Smooth muscle cell (in vitro differentiated cells): ENCODE data around the gene SYCP3. TPM values are rescaled to one million over a fixed set of nuclear protein-coding genes. Genes with fewer than 3 reads are reported as not detected.

ENCODE experiments used
- DNase-seq: peaks from one replicate; lab custom pipeline; 2025; ENCODE audit not compliant: unreplicated experiment; lab: John Stamatoyannopoulos, UW
- H2AFZ ChIP-seq: fragments of 200-600 bp; sonication (generic); 2 replicates; pipeline ENCODE4 v1.6.0; 2016; ENCODE audit warnings: antibody characterized with exemption, low read depth, mild to moderate bottlenecking
- H3F3A ChIP-seq: fragments of 200-600 bp; sonication (generic); 2 replicates; pipeline ENCODE4 v1.6.0; 2017; ENCODE audit warnings: antibody characterized with exemption, low read depth
- H3K27ac ChIP-seq: fragments of 200-600 bp; sonication (generic); 2 replicates; pipeline ENCODE4 v1.5.1; 2016; ENCODE audit warnings: low read depth, mild to moderate bottlenecking
- H3K27me3 ChIP-seq: fragments of 200-600 bp; sonication (generic); 2 replicates; pipeline ENCODE4 v1.6.1; 2016; ENCODE audit warnings: low read depth, mild to moderate bottlenecking
- H3K36me3 ChIP-seq: fragments of 200-600 bp; sonication (generic); 2 replicates; pipeline ENCODE4 v1.5.1; 2016; ENCODE audit warnings: low read depth
- H3K4me1 ChIP-seq: fragments of 200-600 bp; sonication (generic); 2 replicates; pipeline ENCODE4 v1.5.1; 2016; ENCODE audit warnings: low read depth
- H3K4me2 ChIP-seq: fragments of 200-600 bp; sonication (generic); 2 replicates; pipeline ENCODE4 v1.6.0; 2016; ENCODE audit warnings: mild to moderate bottlenecking
- H3K4me3 ChIP-seq: fragments of 200-600 bp; sonication (generic); 2 replicates; pipeline ENCODE4 v1.5.1; 2016; ENCODE audit warnings: mild to moderate bottlenecking
- H3K79me2 ChIP-seq: fragments of 200-600 bp; sonication (generic); 2 replicates; pipeline ENCODE4 v1.6.0; 2016; ENCODE audit warnings: low read depth, mild to moderate bottlenecking
- H3K9ac ChIP-seq: fragments of 200-600 bp; sonication (generic); 2 replicates; pipeline ENCODE4 v1.6.0; 2016; ENCODE audit warnings: low read depth
- H3K9me3 ChIP-seq: fragments of 200-600 bp; sonication (generic); replicated peaks from 2 replicates; pipeline ENCODE4 v1.5.1; 2016; ENCODE audit warnings: low read depth
- H4K20me1 ChIP-seq: fragments of 200-600 bp; sonication (generic); 2 replicates; pipeline ENCODE4 v1.6.0; 2016; ENCODE audit warnings: low read depth
- CTCF ChIP-seq: fragments of 200-600 bp; sonication (generic); IDR thresholded peaks from 2 replicates; pipeline ENCODE4 v1.5.1; 2017; ENCODE audit warnings: borderline replicate concordance, mild to moderate bottlenecking, antibody characterized with exemption; ENCODE audit not compliant: insufficient read depth, poor library complexity, severe bottlenecking
- WGBS: methylation state at CpG from one replicate; pipeline ENCODE4 v1.1.7; 2016; ENCODE audit warnings: low lambda C conversion rate; 5-methylcytosine and 5-hydroxymethylcytosine counted together
- polyA plus RNA-seq: library from polyadenylated mRNA; unstranded; fragments of >200 nt; fragmentation: Nextera tagmentation; extraction: Ambion mirVana; gene quantifications from 2 replicates; pipeline ENCODE4 v1.2.1, GENCODE V29; 2016
- total RNA-seq: library from RNA; depleted of rRNA; stranded (reverse); fragments of >200 nt; gene quantifications from 2 replicates; pipeline ENCODE4 v1.2.3, GENCODE V29; 2014

Gene SYCP3
- 0.27 and 3.6 TPM in 2 replicates for total RNA-seq
- polyA plus RNA-seq, result 1.1 and 2.0 TPM in 2 replicates

GRCh38 chr12:101738920-101739665 is at the start of gene SYCP3:
Gene SYCP3 (minus strand): TSS chr12:101739462. CDS start chr12:101737935, 1,527 bp downstream.
- Histone ChIP-seq H3K79me2 (no peaks in the 10 kb centered on the region), H3K9me3 (no peaks in the 10 kb centered on the region), H3K4me2 (no peak within 1 kb of the TSS), H3F3A (no peaks in the 10 kb centered on the region), H3K4me1 (no peaks in the 10 kb centered on the region), H3K27me3 (no peaks in the 10 kb centered on the region), H2AFZ (no peak within 1 kb of the TSS), H4K20me1 (no peaks in the 10 kb centered on the region), H3K4me3 (no peak within 1 kb of the TSS), H3K36me3 (no peaks in the 10 kb centered on the region), H3K9ac (no peak within 1 kb of the TSS), H3K27ac (no peak within 1 kb of the TSS)
- WGBS, result 98% methylated on average over 57 of the region's 57 CpGs
- no peak for TF ChIP-seq CTCF
- DNase-seq, result no peak

GRCh38 chr12:101785671-101786070 is 46.4 kb upstream of the SYCP3 start:
- no peaks in the 10 kb centered on the region for H3K27me3 ChIP-seq
- 100% methylated on average over 1 of the region's 1 CpG for WGBS
- H3K79me2 ChIP-seq, result no peaks in the 10 kb centered on the region
- H3K9me3 ChIP-seq, result no peaks in the 10 kb centered on the region
- H4K20me1 ChIP-seq, result no peaks in the 10 kb centered on the region
- no peak overlapping the region for H3K27ac ChIP-seq
- H3K4me1 ChIP-seq, result no peaks in the 10 kb centered on the region
- no peaks in the 10 kb centered on the region for H3K36me3 ChIP-seq
- H2AFZ ChIP-seq, result no peak overlapping the region
- no peak overlapping the region for H3K4me3 ChIP-seq
- no peak overlapping the region for H3K4me2 ChIP-seq
- H3K9ac ChIP-seq, result no peak overlapping the region
- TF ChIP-seq CTCF, result no peak
- DNase-seq, result no peak
- no peaks in the 10 kb centered on the region for H3F3A ChIP-seq

GRCh38 chr12:101784376-101784775 is 45.1 kb upstream of the SYCP3 start:
- Histone ChIP-seq H3K4me1 (no peaks in the 10 kb centered on the region), H3K27ac (no peak overlapping the region), H3K9ac (no peak overlapping the region), H3K27me3 (no peaks in the 10 kb centered on the region), H3K4me2 (no peak overlapping the region), H4K20me1 (no peaks in the 10 kb centered on the region), H3K79me2 (no peaks in the 10 kb centered on the region), H3K36me3 (no peaks in the 10 kb centered on the region), H2AFZ (no peak overlapping the region), H3K9me3 (no peaks in the 10 kb centered on the region), H3K4me3 (no peak overlapping the region), H3F3A (no peaks in the 10 kb centered on the region)
- TF ChIP-seq CTCF, result no peak
- WGBS, result 92% methylated on average over 1 of the region's 1 CpG
- DNase-seq, result no peak

- Histone ChIP-seq H3K9ac (no peak overlapping the region), H3K4me2 (no peak overlapping the region), H3F3A (no peaks in the 10 kb centered on the region), H3K27ac (no peak overlapping the region), H3K36me3 (no peaks in the 10 kb centered on the region), H3K4me1 (no peaks in the 10 kb centered on the region), H3K4me3 (no peak overlapping the region), H2AFZ (no peak overlapping the region), H3K79me2 (no peaks in the 10 kb centered on the region), H4K20me1 (no peaks in the 10 kb centered on the region), H3K27me3 (no peaks in the 10 kb centered on the region), H3K9me3 (no peaks in the 10 kb centered on the region)
- DNase-seq, result no peak
- no peak for TF ChIP-seq CTCF
- 96% methylated on average over 2 of the region's 2 CpGs for WGBS
Measured at GRCh38 chr12:101783838-101784237, 44.6 kb upstream of the SYCP3 start.
